SJSA1 (cell line): ENCODE data around the gene RGS3. TPM values are rescaled to one million over a fixed set of nuclear protein-coding genes. Genes with fewer than 3 reads are reported as not detected.
A peak's percentile ranks its signal among the peaks of the same experiment; 100 is the strongest.

Experiments used
- DNase-seq, 2 experiments: peaks; one replicate each; pipeline ENCODE4 v3.0.0-alpha.2; 2015 to 2020; ENCODE audit warnings: low spot score in 2 of 2, low read depth in 1 of 2
- H3K27ac ChIP-seq: fragments of 250-450 bp; sonication (Bioruptor Pico); 2 replicates; pipeline ENCODE4 v1.5.1; 2020; ENCODE audit warnings: mild to moderate bottlenecking, moderate library complexity
- H3K27me3 ChIP-seq: fragments of 250-450 bp; sonication (Bioruptor Pico); replicated peaks from 2 replicates; pipeline ENCODE4 v1.5.1; 2020; ENCODE audit warnings: mild to moderate bottlenecking, moderate library complexity
- H3K36me3 ChIP-seq: fragments of 250-450 bp; sonication (Bioruptor Pico); 2 replicates; pipeline ENCODE4 v1.5.1; 2020; ENCODE audit warnings: mild to moderate bottlenecking
- H3K4me1 ChIP-seq: fragments of 250-450 bp; sonication (Bioruptor Pico); replicated peaks from 2 replicates; pipeline ENCODE4 v1.6.1; 2021; ENCODE audit warnings: mild to moderate bottlenecking
- H3K4me3 ChIP-seq: fragments of 250-450 bp; sonication (Bioruptor Pico); 2 replicates; pipeline ENCODE4 v1.5.1; 2020; ENCODE audit warnings: mild to moderate bottlenecking
- H3K9me3 ChIP-seq: fragments of 250-450 bp; sonication (Bioruptor Pico); replicated peaks from 2 replicates; pipeline ENCODE4 v1.5.1; 2020; ENCODE audit warnings: mild to moderate bottlenecking
- total RNA-seq: library from RNA; depleted of rRNA; stranded (reverse); fragments of >200 nt; shearing (Covaris generic); gene quantifications from 2 replicates; pipeline ENCODE4 v1.2.3, GENCODE V29; 2014

The RGS3 gene
- total RNA-seq, 1 experiment from 2014 or later = 54.8 TPM

DNA sequence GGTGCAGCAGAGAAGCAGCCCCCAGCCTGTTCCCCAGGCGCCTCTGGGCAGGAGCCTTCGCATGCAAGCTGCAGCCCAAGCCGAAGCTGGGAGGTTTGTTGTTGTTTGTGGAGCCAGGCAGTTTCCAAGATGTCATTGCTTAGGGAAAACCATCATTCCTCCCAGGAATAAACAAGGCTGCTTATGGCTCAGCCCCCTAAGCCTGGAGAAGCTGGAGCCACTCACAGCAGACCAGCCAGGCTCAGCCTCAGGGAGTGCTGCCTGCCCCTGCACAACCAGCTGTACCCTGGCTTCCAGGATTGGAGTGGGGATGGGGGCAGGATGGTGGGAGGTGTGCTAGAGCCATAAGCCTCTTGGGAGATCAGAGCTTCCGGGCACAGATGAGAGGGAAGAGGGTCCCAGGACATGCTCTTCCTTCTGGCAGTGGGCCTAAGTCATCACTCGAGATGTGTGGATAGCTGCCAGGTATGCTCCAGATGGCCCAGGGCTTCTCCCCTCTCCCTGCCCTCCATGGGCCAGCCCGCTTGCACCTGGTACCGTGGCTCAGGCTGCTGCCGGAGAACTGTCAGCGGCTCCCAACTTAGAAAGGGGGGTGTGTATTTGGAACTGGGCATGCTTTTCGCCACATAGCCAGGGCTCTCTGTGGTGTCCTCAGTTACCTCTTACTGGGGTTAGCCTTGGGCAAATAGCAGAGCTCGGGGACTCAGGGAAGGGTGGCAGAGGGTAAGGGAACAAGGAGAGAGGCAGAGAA lies 105.2 kb downstream of the RGS3 start:
- DNase-seq = peak; percentile 47 to 66
- H3K27ac ChIP-seq = no peak overlapping the region

DNA sequence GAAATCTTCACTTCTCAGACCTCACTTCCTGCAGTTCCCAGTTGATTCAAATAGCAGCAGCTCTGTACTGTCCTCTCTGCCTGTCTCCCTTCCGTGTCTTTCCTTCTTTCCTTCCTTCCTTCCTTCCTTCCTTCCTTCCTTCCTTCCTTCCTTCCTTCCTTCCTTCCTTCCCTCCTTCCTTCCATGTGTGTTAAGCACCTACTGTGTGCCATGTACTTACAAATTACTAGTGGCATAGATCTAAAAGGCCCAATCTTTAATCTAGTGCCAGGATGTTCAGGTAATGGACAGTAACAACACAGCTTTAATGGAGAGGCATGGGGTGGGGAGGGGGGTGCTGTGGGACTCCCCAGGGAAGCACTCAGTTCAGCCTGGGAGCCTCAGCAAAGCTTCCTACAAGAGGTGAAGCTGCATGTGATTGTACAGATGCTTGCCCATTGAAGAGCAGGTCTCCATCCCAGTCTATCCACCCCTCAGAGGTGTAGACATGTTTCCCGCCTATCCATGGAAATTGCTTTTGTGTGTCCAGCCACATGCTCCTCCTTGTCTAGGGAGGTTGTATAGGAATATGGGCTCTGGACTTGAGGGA lies 106.0 kb downstream of the RGS3 start:
- no peak for DNase-seq
- Histone ChIP-seq H3K4me1 (peaks cover 66% of the 10 kb centered on the region), H3K27me3 (no peaks in the 10 kb centered on the region), H3K4me3 (no peak overlapping the region), H3K36me3 (peaks cover 26% of the 10 kb centered on the region), H3K9me3 (no peaks in the 10 kb centered on the region), H3K27ac (no peak overlapping the region)

More for the DNA sequence above, 105.2 kb downstream of the RGS3 start:
- no peaks in the 10 kb centered on the region for H3K9me3 ChIP-seq
- peaks cover 74% of the 10 kb centered on the region for H3K4me1 ChIP-seq
- no peak overlapping the region for H3K4me3 ChIP-seq
- H3K27me3 ChIP-seq = no peaks in the 10 kb centered on the region
- H3K36me3 ChIP-seq = peaks cover 21% of the 10 kb centered on the region

DNA sequence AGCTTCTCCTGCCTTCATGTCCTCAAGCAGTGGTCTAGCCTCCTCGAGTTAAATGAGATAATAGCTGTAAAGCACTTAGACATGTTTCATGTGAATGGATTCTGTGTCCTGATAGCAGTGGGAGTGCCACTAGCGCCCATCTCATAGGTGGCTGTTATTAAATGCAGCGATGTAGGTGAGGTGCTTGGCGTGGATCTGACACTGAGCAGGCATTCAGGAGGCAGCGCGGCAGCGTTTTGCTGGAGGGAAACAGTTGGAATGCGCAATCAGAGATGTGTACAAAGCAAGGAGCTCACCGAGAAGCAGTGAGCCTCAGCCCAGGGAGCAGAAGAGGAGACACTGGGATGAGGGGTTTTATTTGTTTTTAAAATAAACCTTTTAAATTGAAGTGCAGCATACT lies 106.6 kb downstream of the RGS3 start:
- no peak overlapping the region for H3K27ac ChIP-seq
- DNase-seq = no peak
- peaks cover 60% of the 10 kb centered on the region for H3K4me1 ChIP-seq
- H3K36me3 ChIP-seq = peaks cover 26% of the 10 kb centered on the region
- no peak overlapping the region for H3K4me3 ChIP-seq
- no peaks in the 10 kb centered on the region for H3K9me3 ChIP-seq
- H3K27me3 ChIP-seq = no peaks in the 10 kb centered on the region

DNA sequence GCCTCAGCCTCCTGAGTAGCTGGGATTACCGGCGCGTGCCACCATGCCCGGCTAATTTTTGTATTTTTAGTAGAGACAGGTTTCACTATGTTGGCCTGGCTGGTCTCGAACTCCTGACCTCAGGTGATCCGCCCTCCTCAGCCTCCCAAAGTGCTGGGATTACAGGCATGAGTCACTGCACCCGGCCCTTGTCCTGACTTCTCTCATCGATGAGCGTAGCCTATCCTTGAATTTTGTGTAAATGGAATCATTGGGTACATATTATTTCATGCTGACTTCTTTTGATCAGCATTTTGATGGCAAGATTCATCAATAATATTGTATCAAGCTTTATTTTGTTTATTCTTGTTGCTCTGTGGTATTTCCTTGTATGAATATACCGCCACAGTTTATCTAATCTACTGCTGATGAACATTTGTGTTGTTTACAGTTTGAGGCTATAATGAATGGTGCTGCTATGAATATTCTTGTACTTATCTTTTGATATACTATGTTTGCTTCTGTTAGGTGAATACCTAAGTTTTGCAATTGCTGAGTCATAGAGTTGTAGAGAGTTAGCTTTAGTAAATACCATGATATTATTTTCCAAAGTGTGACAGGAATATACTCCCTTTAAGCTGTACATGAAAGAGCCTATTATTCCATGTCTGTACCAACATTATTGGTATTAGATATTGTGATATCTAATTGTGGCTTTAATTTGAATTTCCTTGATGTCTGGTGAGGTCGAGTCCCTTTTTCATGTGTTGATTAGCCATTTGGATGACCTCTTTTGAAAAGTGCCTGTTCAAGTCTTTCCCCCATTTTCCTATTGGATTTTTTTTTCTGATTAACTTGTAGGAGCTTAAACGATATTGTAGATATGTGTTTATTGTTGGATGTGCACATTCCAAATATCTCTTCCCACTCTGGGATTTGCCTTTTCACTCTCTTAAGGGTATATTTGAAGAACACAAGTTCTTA lies 107.5 kb downstream of the RGS3 start:
- DNase-seq = no peak
- Histone ChIP-seq H3K4me1 (peaks cover 51% of the 10 kb centered on the region), H3K9me3 (no peaks in the 10 kb centered on the region)

DNA sequence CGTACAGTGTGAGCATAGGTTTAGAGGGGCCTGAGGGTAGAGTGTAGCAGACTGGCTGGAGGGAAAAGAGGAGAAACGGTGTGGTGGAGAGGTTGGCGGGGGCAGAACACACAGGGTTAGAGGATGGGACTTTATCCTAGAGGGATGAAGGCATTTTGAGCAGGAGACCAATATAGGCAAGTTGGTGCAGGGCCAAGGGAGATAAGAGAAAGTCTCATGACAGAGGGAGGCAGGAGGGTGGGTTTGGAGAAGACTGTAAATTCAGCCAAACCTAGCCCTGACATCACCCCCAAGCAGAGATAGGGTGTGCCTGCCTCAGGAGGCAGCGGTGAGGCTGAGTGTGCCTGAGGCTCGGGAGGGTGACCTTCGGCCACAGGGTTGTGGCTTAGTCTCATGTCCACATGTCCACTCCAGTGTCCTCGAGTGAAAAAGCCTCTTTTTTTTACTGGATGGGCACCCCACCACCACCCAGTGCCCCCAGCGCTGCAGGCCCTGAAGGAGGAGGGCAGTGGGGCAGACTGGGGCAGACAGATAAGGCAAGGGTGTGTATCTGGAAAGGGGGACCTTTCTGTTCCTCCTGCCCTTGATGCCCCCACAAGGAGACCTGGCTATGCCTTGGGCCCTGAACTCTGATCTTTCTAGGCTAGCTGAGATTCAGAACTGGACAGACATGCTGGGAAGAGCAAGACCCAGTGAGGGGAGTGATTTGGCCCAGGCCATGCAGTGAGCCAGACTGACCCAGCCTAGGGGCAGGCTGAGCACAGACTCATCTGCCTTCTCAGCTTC lies 108.7 kb downstream of the RGS3 start:
- Histone ChIP-seq H3K27me3 (no peaks in the 10 kb centered on the region), H3K4me1 (peaks cover 48% of the 10 kb centered on the region), H3K36me3 (peaks cover 23% of the 10 kb centered on the region), H3K4me3 (no peak overlapping the region), H3K27ac (no peak overlapping the region), H3K9me3 (no peaks in the 10 kb centered on the region)
- DNase-seq = no peak

More for the DNA sequence above, 107.5 kb downstream of the RGS3 start:
- Histone ChIP-seq H3K36me3 (peaks cover 26% of the 10 kb centered on the region), H3K27me3 (no peaks in the 10 kb centered on the region), H3K4me3 (no peak overlapping the region), H3K27ac (no peak overlapping the region)

DNA sequence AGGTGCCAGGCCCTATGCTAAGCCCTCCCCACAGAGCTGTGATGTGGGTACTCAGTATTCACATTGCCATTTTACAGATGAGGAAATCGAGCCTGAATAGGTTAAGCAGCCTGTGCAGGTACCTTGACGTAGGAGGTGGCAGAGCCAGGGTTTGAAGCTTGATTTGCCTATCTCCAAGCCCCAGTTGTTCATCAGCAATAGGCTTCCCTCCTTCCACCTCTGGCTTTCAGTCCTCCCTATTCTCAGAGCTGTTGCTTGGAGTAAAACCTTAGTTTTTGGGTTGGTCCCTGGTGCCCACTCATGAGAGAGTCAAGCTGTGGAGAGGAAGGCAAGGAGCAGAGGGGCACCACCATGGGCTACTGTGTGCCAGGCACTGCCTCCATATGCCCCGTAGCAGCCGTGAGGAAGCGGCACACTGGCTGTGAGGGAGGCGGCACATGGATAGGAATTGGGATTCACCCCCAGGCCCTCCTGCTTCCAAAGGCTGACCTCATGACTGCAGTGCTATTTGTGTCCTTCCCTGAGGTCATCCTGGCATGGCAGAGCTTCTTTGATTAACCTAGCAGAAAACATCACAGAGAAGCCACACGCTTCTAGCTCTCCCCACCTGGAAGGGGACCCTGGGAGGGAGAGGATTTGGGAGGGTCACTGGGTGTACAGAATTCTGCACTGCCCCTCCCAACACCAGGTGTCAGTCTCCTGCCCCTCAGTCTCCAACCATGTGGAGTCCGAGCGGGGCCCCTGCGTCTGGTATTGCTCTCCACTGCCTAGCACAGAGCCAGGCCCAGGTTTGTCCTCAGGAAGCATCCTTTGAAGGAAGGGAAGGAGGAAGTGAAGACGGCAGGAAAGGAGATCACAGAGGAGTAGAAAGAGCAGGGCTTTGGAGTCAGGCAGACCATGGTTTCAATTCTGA lies 109.8 kb downstream of the RGS3 start:
- no peak overlapping the region for H3K27ac ChIP-seq
- peaks cover 48% of the 10 kb centered on the region for H3K4me1 ChIP-seq
- no peaks in the 10 kb centered on the region for H3K27me3 ChIP-seq
- H3K4me3 ChIP-seq = no peak overlapping the region
- peaks cover 19% of the 10 kb centered on the region for H3K36me3 ChIP-seq
- no peaks in the 10 kb centered on the region for H3K9me3 ChIP-seq
- no peak for DNase-seq

DNA sequence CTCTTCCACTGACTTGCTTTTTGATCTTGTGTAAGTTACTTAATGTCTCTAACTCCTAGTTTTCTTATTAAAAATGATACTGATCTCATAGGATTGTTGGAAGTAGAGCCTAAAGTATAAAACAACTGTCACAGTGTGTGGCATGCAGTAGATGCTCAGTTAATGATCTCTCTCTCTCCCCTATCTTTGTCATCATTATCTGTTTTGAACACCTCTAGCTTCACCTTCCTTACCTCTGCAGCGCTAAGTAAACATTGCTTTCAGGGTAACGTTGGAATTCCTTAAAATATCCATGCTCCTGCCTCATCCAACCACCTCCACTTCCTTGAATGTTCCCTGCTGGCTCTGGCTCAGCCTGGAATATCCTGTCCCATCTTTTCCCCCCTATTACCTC lies 110.4 kb downstream of the RGS3 start:
- H3K9me3 ChIP-seq = no peaks in the 10 kb centered on the region
- no peak for DNase-seq
- no peak overlapping the region for H3K4me3 ChIP-seq
- peaks cover 15% of the 10 kb centered on the region for H3K36me3 ChIP-seq
- no peaks in the 10 kb centered on the region for H3K27me3 ChIP-seq
- H3K4me1 ChIP-seq = peaks cover 48% of the 10 kb centered on the region
- H3K27ac ChIP-seq = no peak overlapping the region

DNA sequence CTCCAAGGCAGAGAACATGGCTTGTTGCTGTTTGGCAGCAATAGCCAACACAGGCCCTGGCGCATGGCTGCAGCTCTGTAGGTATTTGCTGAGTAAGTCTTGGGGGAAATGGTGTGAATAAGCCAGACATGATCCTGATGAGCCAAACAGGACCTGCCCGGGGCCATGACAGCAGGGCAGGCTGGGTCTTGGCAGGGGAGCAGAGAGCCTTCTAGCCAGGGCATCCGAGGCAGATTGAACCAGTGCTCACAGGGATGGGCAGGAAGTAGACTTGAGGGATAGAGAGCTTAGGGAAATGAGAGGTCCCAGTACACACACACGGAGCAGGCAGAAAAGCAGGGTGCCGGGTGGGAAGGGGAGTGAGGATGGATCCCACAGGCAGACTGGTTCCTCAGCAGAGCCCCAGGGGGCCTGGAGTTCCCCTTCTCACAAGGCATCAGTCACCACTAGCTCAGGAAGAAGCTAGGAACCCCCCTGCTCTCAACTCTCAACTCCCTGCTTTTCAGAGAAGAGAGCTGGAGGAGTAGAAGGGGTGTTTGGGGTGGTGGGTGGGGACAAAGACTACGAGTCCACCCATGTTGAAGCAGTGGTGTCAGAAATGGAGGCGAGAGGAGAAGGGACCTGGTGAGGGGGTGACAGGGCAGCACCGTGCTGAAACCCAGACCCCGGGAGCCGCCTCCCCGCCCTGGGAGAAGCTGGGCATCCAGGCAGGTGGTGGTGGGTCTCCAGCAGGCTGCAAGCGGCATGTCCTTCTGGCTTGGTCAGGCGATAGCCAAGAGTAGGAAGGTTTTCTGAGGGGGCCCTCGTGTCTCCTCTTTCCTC lies 111.1 kb downstream of the RGS3 start:
- no peaks in the 10 kb centered on the region for H3K9me3 ChIP-seq
- peaks cover 49% of the 10 kb centered on the region for H3K4me1 ChIP-seq
- H3K27me3 ChIP-seq = no peaks in the 10 kb centered on the region
- H3K4me3 ChIP-seq = no peak overlapping the region
- peaks cover 10% of the 10 kb centered on the region for H3K36me3 ChIP-seq
- H3K27ac ChIP-seq = no peak overlapping the region
- no peak for DNase-seq

DNA sequence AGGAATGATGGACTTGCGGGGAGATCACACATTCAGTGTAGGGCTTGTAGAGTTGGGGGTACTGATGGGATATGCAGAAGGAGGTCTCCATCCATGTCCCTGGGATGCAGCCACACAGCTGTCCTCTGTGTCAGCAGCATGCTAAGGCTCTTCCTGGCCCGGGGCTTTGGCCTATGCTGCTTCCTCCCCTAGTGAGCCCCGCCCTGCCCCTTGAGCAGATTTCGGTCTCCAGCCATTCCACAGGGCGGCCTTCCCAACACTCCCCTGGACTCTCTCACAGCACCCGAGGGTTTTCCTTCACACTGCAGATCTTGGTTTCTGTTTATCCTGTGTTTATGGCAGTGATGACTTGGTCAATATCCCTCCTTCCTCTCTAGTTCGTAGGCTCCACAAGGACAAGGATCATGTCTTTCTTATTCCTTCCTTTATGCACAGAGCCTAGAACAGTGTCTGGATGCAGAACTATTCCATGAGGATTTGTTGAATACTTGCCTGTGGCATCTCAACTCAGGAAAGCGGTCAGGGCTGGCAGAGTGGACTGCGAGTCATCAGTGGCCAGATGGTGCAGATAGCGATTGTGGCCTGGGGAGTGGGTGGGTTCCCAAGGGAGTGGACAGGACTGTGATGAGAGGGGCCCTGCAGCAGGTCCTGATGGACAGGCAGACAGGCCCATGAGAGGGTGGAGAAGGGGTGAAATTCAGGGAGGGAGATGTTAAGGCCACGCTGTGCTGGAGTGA lies 114.2 kb downstream of the RGS3 start:
- H3K36me3 ChIP-seq = peaks cover 27% of the 10 kb centered on the region
- H3K4me1 ChIP-seq = peaks cover 64% of the 10 kb centered on the region
- H3K4me3 ChIP-seq = no peak overlapping the region
- H3K27ac ChIP-seq = peak overlapping the region; percentile 76
- DNase-seq = peak; percentile 43 to 60
- no peaks in the 10 kb centered on the region for H3K27me3 ChIP-seq
- no peaks in the 10 kb centered on the region for H3K9me3 ChIP-seq

DNA sequence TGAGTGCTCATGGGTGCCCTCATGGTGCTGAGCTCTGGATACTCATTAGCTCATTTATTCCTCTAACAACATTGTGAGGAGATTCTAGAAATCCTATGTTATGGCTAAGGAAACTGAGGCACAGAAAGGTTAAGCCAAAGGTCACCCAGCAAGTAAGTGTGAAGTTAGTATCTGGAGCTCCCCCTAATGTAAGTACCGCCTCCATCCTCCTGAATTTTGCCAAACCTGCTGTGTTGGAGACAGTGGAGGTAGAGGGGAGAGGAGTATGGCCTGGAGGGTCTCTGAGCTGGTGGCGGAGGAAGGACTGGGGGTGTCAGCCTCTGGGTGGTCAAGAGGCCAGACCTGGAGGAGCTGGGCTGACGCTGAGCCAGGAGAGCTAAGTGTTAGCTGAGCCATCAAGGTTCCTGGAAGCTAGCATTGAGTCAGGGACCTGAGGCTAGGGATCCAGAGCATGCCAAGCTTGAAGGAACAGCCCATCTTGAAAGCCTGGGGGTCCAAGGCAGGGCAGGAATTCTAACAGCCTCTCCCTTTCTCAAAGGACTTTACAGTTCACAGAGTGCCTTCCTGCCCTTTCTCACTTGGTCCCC lies 114.8 kb downstream of the RGS3 start:
- DNase-seq = no peak
- Histone ChIP-seq H3K4me3 (no peak overlapping the region), H3K27ac (peak overlapping the region; percentile 76), H3K9me3 (no peaks in the 10 kb centered on the region), H3K36me3 (peaks cover 33% of the 10 kb centered on the region), H3K4me1 (peaks cover 67% of the 10 kb centered on the region), H3K27me3 (no peaks in the 10 kb centered on the region)

DNA sequence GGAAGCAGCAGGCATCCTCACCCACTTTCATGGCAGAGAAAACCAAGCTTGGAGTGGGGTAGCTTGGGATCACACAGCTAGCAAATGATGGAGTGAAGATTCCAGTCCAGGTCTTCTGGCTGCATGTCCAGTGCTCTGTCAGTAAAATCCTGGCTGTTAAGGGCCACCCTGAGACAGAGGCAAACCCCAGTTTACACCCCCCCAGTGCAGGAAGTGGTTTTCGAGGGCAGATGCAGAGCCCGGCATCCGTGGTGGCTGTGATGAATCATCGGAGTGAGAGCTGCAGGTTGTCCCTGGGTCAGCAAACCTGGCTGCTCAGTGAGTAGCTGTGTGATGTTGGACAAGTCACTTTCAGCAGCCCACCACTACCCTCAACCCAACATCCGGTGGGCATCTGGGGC lies 115.4 kb downstream of the RGS3 start:
- Histone ChIP-seq H3K4me3 (no peak overlapping the region), H3K4me1 (peaks cover 67% of the 10 kb centered on the region)

More for the DNA sequence above, 115.4 kb downstream of the RGS3 start:
- Histone ChIP-seq H3K27ac (peak overlapping the region; percentile 76), H3K27me3 (no peaks in the 10 kb centered on the region), H3K36me3 (peaks cover 38% of the 10 kb centered on the region), H3K9me3 (no peaks in the 10 kb centered on the region)
- peak; percentile 93 to 97 for DNase-seq
